ENCODE measurements around the gene CMYA5.

The CMYA5 gene

DNA sequence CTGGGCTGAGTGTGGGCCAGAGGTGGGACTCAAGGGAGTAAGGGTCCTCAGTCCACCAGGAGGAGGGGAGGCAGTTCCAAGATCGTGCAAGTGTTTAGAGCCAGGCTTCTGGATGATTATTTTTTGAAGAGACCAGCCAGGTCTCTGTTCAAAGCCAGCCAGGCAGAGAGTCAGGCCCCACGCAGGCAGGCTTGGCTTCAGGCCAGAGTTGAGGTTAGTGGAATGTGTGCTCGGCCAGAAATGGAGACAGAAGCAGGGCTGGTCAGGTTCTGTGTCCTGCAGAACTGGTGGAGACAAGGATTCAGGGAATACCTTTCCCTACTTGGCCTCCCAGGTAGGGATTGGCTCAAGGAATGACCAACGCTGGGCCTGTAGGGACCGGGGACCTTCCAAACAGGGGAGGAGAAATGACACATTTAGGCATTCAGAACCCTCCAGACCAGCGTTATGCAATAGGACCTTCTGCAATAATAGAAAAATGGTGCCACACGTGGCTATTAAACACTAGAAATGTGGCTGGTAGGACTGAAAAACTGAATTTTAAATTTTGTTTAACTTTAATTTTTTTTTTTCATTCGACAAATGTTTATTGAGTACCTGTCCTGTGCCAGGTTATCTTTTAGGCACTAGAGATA lies 106.2 kb downstream of the CMYA5 start:
- in situ Hi-C loops (cut with HindIII; ENCODE audit: low sequenced_read_pairs): no loop called here
- TF ChIP-seq, protein P1, sequence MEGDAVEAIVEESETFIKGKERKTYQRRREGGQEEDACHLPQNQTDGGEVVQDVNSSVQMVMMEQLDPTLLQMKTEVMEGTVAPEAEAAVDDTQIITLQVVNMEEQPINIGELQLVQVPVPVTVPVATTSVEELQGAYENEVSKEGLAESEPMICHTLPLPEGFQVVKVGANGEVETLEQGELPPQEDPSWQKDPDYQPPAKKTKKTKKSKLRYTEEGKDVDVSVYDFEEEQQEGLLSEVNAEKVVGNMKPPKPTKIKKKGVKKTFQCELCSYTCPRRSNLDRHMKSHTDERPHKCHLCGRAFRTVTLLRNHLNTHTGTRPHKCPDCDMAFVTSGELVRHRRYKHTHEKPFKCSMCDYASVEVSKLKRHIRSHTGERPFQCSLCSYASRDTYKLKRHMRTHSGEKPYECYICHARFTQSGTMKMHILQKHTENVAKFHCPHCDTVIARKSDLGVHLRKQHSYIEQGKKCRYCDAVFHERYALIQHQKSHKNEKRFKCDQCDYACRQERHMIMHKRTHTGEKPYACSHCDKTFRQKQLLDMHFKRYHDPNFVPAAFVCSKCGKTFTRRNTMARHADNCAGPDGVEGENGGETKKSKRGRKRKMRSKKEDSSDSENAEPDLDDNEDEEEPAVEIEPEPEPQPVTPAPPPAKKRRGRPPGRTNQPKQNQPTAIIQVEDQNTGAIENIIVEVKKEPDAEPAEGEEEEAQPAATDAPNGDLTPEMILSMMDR (IDR thresholded peaks at IDR 0.05; ENCODE audit: low read depth, low read length, missing control alignments): no peak
- no peak overlapping the region for H3K4me3 ChIP-seq (ENCODE audit: low read depth, low read length)
- DNase-seq (ENCODE audit: low read depth): peak; percentile 48

DNA sequence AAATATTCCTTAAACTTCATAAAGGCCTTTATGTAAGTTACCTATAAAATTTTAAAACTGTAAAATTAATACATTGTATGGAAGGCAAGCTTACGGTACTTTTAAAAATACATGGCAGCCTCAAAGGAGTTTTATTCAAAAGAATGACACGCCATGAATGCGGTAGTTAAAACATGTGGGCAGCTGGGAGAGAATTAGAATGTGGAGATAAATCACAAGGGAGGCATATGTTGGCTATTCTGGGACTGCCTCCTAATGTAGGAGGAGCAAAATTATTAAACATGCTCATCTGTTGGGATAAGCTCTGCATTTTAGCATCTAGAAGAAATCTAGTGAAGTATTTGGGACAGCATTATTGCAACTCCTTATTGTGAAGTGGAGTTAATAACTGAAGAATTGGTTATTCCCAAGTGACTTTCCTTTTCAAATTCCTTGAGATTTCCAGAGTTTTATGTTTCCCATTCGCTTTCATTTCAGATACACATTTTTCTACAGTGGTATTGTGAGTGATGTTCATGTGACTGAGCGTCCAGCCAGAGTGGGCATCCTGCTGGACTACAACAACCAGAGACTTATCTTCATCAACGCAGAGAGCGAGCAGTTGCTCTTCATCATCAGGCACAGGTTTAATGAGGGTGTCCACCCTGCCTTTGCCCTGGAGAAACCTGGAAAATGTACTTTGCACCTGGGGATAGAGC lies 109.4 kb downstream of the CMYA5 start:
- TF ChIP-seq, protein P1 (IDR thresholded peaks at IDR 0.05; ENCODE audit: low read depth, low read length, missing control alignments): no peak
- no peak for DNase-seq (ENCODE audit: low read depth)
- in situ Hi-C loops (cut with HindIII; ENCODE audit: low sequenced_read_pairs): no loop called here
- H3K4me3 ChIP-seq (ENCODE audit: low read depth, low read length): no peak overlapping the region

DNA sequence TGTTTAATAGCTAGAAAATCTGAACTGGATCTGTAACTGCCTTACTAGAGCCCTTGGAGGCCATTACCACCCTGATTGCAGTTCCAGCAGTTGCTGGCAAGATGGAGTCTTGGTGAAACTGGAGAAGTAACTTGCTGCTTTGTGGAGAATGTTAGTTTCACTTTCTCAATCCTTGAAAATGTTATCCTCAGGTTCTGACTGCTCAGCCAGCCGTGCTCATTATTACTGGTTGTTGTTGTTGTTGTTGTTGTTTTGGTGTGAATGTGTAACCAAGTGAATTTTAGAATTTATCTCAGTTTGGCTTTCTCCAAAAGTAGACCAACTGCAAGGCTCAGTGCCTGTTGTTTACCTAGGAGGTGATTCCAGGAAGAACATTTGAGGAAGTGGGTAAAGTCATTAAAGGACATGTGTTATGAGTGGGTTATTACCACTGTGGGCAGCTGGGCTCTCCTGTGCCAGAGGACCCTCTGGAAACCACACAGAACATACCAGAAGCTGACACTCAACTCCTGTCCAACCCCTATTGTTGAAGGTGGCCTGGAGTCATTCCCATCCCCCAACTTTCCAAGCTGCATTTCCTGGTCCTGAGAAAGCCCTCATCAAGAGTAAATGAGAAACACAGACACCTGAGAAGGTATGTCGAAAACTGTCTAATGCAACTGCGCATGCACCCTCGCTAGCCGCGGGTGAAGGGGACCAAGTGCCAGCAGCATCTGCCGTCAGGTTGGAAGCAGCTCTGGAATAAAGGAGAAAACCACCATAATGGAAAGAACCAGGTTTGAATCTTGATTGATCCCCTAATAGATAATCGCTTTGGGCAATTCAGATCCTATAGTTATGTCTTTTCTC lies 111.6 kb downstream of the CMYA5 start:
- TF ChIP-seq, protein P1 (IDR thresholded peaks at IDR 0.05; ENCODE audit: low read depth, low read length, missing control alignments): no peak
- in situ Hi-C loops (cut with HindIII; ENCODE audit: low sequenced_read_pairs): no loop called here
- DNase-seq (ENCODE audit: low read depth): no peak
- H3K4me3 ChIP-seq (ENCODE audit: low read depth, low read length): no peak overlapping the region

DNA sequence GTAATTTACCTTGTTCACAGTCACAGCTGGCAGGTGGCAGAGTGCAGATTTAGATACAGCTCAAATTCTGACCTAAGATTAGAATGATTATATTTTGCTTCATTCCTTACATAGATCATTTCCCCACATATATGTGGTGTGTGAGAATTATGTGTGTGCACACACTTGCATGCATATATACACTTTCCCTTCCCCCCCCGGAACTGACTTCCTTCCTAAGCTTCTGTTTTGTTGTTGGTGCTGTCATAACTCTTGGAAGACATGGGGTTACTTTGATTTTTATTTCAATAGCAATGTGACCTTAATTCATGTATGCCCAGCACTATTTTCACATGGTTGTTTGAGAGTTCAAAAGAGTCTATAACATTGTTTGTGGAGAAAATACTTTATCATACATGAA lies 112.8 kb downstream of the CMYA5 start:
- in situ Hi-C loops (cut with HindIII; ENCODE audit: low sequenced_read_pairs): no loop called here
- DNase-seq (ENCODE audit: low read depth): no peak
- no peak overlapping the region for H3K4me3 ChIP-seq (ENCODE audit: low read depth, low read length)
- TF ChIP-seq, protein P1 (IDR thresholded peaks at IDR 0.05; ENCODE audit: low read depth, low read length, missing control alignments): no peak

DNA sequence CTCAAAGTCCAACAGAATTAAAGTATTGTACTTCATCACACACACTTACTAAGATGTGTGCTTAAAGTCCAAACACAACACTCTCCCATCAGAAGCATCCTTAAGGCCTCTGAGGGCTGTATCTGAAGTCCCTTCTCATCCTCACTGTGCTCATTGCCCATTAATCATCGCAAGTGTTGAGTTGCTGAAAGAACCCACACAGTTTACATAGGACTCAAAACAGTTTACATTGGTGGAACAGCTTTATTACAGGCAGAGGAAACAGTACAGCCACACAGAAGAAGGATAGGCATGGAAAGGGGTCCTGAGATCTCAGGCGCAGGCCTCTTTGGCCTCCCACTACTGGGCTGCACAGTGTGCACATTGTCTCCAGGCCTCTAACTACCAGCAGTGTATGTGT lies 113.4 kb downstream of the CMYA5 start:
- in situ Hi-C loops (cut with HindIII; ENCODE audit: low sequenced_read_pairs): no loop called here
- no peak for DNase-seq (ENCODE audit: low read depth)
- TF ChIP-seq, protein P1 (IDR thresholded peaks at IDR 0.05; ENCODE audit: low read depth, low read length, missing control alignments): no peak
- no peak overlapping the region for H3K4me3 ChIP-seq (ENCODE audit: low read depth, low read length)

DNA sequence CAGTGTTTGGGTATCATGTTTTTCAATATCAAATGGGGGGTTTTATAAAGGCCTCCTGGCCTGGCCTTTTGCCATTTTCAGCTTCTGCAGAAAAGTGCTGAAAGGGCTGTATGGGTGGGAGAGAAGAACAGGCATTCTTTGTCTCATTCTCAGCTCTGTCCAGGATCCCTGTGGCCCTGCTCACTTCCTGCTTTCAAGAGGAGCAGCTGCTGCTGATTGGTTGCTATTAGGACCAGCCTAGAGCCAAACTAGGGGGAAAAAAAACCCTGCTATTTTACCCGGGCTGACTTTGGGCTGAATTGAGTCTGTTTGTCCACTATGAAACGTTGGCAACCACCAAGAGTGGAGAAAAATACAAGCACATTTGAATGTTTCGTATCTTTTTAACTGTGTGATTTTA lies 117.1 kb downstream of the CMYA5 start:
- no peak overlapping the region for H3K4me3 ChIP-seq (ENCODE audit: low read depth, low read length)
- in situ Hi-C loops (cut with HindIII; ENCODE audit: low sequenced_read_pairs): no loop called here
- no peak for DNase-seq (ENCODE audit: low read depth)
- TF ChIP-seq, protein P1 (IDR thresholded peaks at IDR 0.05; ENCODE audit: low read depth, low read length, missing control alignments): no peak
